Activated naive CD8-positive, alpha-beta T cell treated with anti-CD3 and anti-CD28 coated beads, Interleukin-2, amount 50 U/mL, for 16 hours (primary cell): ENCODE measurements around the gene FCSK.
"Not testable (repeated sequence)": the region's sequence is repeated elsewhere in the genome, so short reads cannot be mapped to it uniquely, and the experiment has no call there.

Experiments used
- DNase-seq: peaks from one replicate; pipeline ENCODE4 v3.0.0-alpha.2; 2020; ENCODE audit warnings: low read depth, low spot score

Gene FCSK

GRCh38 chr16:70430667-70431536 is 23.5 kb upstream of the FCSK start:
- DNase-seq: peak; percentile 18

GRCh38 chr16:70432356-70432722 is 22.1 kb upstream of the FCSK start:
- DNase-seq: no peak

DNA sequence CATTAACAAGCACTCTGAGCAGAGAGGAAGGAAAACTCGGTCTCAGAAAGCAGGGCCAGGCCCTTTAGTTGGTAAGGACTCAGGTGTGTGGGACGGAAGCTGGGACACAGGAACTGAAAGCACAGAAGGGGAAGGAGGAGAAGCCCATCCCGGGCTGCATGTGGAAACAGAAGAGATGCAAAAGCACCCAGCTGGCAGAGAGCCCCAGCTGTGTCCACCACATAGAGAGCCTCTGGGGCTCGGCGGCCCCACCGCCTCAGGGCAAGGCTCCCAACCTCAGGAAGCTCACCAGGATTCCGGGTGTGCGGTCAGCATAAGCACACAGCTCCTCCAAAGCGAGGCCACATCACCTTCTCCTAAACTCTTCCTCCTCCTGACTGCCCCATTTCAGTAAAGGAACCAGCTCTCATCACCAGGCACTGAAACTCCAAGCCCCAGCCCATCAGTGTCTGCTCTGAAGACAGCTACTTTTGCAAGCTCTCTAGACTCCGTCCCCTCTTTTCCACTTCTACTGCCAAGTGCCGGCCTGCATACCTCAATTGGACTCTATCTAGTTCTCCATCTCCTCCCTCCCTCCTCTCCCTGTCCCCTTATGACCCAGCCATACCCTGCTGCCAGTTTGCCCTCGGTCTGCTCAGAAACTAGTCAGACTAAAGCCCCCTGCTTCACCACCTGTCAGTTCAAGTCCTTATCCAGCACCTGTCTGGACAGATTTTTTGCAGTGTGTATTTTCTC is 21.5 kb upstream of the FCSK start:
- DNase-seq: no peak

DNA sequence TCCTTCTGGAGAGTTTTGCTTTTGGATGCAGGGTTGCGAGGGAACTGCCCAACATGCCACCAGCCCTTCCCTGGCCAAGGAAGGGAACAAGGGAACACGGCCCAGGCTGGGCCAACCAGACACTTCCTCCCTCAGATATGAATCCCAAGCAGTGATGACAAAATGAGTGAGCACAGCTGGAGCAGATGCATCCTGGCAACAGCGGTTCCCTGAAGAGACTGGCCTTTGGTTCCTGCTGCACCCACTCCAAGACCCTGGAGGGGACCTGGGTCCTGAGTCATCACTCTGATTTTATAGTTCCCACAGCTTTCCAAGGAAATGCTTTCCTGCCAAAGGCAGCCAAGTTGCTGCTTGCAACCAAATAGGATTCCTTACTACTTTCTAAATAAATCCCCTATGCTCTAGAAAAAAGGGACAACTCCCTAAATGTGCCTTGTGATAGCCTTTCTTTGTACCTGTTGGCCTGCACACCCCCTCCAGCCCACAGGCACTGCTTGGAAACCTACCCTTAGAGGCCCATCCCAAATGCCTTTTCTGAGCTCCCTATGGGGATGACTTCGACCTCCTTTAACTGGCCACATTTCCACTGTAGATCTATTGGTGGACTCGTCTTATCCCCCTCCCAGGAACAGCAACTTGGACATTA is 20.8 kb upstream of the FCSK start:
- no peak for DNase-seq

- no peak for DNase-seq
Observed at GRCh38 chr16:70434484-70435260, 19.7 kb upstream of the FCSK start.

- DNase-seq: no peak
Observed at GRCh38 chr16:70437017-70437581, 17.3 kb upstream of the FCSK start.

DNA sequence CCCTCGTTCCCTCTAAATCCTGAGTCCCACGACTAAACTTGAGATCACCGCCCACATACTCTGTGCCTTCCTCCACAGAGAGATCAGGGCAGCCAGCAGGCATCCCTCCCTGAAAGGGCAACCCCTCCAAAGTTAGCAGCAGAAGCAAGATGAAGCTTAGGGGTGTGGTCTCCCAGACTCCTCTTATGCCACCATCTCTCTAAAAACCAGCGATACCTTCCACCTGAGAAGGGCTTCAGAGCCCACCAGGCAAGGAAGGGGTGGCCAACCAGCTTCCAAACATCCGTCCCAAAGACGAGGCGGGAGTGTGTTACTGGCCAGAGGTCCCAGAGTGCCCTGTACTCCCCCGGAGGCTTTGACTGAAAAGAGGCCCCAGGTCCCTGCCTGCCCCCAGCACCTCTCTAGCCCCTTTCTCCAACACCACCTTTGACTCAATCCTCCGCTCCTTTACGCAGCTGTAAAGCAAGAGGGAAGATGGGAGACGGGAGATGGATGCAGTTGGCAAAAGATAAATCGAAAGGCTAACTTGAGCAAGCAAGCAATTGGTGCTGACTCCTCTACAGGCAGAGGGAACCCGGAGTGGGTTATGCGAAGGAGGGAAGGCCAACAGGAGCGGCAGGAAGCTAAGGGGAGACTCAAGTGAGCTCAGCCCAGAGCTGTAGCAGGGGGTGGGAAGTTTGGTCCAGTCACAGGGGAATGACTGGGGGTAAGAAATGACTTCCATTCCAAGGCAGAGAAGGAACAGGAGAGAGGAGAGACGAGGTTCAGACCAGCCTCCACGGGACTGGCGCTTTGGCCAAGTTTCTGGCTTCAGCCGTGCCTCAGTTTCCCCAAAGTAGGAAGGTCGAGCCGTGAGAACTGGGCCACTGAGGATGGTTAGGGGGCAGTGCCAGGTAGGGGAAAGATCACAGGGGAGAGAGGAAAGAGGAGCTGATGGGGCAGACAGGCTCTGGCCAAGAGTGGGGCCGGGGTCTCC is 16.5 kb upstream of the FCSK start:
- no peak for DNase-seq

DNA sequence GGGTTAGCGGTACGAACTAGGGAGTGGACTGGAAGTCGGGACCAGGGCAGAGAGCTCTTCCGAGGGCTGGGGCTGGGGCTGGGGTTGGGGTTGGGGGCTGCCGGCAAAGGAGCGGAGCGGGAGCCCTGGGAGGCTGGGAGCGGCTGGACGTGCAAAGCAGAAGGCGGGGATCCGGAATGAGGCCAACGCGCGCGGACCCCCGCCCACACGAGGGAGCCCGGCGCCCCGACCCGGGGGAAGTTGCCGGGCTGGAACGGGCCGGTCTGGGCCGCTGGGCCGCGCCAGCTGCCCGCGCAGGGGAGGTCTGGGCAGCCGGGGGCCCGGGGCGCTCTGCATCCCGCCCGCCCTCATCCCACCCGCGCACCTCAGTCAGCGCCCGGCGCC is 15.8 kb upstream of the FCSK start:
- DNase-seq: no peak

DNA sequence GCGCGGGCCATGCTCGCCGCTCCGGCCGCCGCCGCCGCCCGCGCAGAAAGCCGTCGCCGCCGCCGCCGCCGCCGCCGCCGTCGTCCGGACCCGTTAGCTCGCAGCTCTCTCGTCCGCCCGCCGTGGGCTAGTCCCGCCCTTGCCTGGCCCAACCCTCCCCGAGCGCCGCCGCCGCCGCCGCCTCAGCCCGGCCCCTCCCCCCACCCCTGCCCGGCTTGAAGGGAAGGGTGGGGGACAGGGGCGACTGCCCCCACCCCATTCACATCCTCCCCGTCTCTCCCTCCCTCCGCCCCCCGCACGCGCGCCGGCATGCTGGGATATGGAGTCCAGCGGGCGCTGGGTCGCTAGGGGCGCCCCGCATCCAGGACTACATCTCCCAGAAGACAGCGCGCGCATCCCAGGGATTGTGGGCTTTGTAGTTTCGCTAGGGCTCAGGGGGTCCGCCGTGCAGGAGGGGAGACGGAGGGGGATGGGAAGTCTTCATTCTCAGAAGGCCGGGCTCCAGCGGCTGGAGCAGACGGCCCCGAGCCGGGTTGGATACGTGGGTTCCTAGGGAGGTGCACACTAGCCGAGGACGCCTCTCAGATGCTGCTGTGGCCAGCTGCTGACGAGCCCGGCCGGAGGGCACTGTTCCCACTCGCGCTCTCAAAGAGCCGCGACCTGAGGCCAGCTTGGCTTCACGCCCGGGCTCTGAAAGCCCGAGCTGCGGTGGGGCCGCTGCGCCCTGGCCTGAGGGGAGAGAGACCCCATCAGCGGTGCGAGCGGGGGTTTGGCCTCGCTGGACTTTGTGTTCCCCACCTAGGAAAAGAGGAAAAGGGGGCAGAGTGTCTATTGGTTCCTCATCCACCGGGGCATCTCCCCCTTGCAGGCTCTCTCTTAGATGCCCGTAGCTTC is 15.2 kb upstream of the FCSK start, which contains the start of gene ST3GAL2:
TSS of gene ST3GAL2 (minus strand) at position 132 of the 894 bp plus-strand sequence. CDS start 40,570 bp downstream, outside the sequence.
- DNase-seq: peak; percentile 88

DNA sequence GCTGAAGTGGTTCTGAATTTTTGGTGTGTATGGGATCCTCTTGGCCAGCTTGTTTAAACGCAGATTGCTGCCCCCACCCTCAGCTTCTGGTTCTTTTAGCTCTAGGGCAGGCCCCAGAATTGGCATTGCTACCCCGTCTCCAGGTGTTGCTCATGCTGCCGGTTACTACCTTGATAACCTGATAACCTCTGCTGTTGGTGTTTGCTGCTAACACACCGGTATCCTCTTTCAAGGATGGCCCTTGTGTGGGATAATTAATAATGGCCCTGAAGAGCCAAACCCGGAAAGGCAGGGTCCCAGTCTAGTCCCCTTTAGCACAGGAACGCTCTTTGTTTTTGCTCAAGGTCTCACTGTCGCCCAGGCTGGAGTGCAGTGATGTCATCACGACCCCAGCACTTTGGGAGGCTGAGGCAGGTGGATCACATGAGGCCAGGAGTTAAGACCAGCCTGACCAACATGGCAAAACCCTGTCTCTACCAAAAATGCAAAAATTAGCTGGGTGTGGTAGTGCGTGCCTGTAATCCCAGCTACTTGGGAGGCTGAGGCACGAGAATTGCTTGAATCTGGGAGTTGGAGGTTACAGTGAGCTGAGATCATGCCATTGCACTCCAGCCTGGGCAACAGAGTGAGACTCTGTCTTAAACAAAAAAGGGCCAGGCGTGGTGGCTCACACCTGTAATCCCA is 14.2 kb upstream of the FCSK start:
- DNase-seq: no peak

DNA sequence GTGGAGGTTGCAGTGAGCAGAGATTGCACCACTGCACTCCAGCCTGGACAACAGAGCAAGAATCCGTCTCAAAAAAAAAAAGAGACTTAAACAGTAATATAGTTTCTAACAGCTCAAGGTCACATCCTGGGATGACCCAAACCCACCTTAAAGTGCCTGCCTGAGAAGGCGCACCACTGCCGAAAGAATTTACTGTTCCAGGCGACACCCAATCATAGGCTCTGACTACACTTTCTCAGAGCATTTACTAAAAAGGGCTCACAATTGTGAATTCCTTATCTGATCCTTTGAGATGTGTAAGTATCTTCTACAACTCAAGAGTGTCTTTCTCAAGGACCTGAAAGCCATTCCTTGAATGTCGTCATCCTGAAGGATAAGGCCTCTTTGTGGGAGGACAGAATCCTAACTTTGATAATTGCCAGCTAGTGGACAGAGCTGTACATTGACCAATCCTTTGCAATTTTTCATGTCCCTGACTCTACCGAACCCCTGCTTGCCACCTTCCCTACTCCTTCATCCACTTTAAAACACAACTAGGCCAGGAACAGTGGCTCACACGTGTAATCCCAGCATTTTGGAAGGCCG is 12.9 kb upstream of the FCSK start:
- no peak for DNase-seq

- DNase-seq: no peak
Observed at GRCh38 chr16:70442344-70442743, 12.1 kb upstream of the FCSK start.

DNA sequence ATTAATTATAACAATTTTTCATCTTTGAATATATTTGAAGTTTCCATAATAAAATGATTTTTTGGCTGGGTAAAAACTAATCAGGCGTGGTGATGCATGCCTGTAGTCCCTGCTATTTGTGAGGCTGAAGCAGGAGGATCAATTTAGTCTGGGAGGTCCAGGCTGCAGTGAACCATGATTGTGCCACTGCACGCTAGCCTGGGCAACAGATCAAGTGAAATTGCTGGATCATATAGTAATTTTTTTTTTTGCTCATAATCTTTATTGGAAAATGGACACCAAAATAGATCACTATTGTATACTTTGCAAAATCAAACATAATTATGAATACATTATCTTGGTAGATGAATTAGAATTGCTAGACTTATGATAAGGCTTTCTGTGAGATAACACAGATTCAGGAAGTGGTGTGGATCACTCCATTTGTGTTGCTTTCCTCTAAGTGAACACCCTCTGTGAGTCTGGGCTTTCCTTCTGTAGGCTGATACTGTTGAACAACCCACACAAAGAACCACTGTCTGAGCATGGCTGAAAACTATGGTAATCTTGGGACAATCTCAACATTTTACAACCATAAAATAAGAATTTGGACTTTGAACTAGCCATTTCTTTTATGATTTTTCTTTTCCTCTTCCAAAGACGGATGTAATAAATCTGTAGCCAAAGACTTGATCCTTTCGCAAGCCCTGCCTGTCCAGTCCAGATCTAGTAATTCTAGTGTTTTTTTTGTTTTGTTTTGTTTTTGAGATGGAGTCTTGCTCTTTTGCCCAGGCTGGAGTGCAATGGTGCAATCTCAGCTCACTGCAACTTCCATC is 9.9 kb upstream of the FCSK start:
- DNase-seq: no peak

GRCh38 chr16:70448075-70448474 is 6.3 kb upstream of the FCSK start:
- no peak for DNase-seq

GRCh38 chr16:70450142-70451003 is 4.0 kb upstream of the FCSK start:
- DNase-seq: not testable (repeated sequence)

DNA sequence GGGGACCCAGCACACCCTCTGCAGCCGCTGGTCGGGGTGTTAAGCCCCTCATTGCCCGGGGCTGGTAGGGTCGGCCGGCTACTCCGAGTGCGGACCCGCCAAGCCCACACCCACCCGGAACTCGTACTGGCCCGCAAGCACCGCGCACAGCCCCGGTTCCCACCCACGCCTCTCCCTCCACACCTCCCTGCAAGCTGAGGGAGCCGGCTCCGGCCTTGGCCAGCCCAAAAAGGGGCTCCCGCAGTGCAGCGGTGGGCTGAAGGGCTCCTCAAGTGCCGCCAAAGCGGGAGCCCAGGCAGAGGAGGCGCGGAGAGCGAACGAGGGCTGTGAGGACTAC is 3.4 kb upstream of the FCSK start:
- DNase-seq: not testable (repeated sequence)
